Suprapubic skin (tissue), 4 donors: ENCODE results near the gene CFAP46. TPM values are rescaled to one million over a fixed set of nuclear protein-coding genes. Genes with fewer than 3 reads are reported as not detected.

ENCODE experiments used
- DNase-seq, 2 donors: peaks; one replicate each; pipeline ENCODE4 v3.0.0-alpha.2; 2019; ENCODE audit warnings: low spot score in 2 of 2
- H3K27ac ChIP-seq: fragments of 200-600 bp; sonication (generic); one replicate; pipeline ENCODE4 v1.5.1; 2019
- H3K27me3 ChIP-seq: fragments of 200-600 bp; sonication (generic); one replicate; pipeline ENCODE4 v1.5.1; 2019
- H3K36me3 ChIP-seq: fragments of 200-600 bp; sonication (generic); one replicate; pipeline ENCODE4 v1.5.1; 2019
- H3K4me1 ChIP-seq: fragments of 200-600 bp; sonication (generic); one replicate; pipeline ENCODE4 v1.5.1; 2019
- H3K4me3 ChIP-seq: fragments of 200-600 bp; sonication (generic); one replicate; pipeline ENCODE4 v1.5.1; 2019; ENCODE audit warnings: mild to moderate bottlenecking
- H3K9me3 ChIP-seq: fragments of 200-600 bp; sonication (generic); one replicate; pipeline ENCODE4 v1.5.1; 2019
- EP300 ChIP-seq: sonication (generic); formaldehyde crosslinking; IDR thresholded peaks from one replicate; pipeline ENCODE4 v1.6.1; 2017; ENCODE audit warnings: antibody characterized with exemption
- POLR2A ChIP-seq, 2 donors: fragments of 450-650 bp; IDR thresholded peaks; one replicate each; pipeline ENCODE4 v1.6.1; 2017; ENCODE audit warnings: antibody characterized with exemption in 2 of 2, mild to moderate bottlenecking in 2 of 2, moderate library complexity in 2 of 2
- POLR2AphosphoS5 ChIP-seq, 3 donors: sonication (generic); formaldehyde crosslinking; IDR thresholded peaks; one replicate each; pipeline ENCODE4 v1.6.1; 2017; ENCODE audit warnings: antibody characterized with exemption in 3 of 3
- WGBS: methylation state at CpG from one replicate; pipeline ENCODE4 v1.1.5; 2018; 5-methylcytosine and 5-hydroxymethylcytosine counted together
- total RNA-seq, 4 donors: library from RNA; depleted of rRNA; stranded (reverse); fragments of >200 nt; gene quantifications; one replicate each; pipeline ENCODE4 v1.1.0, GENCODE V29; 2016
- TF ChIP-seq, protein P1 (sequence below), 2 donors: fragments of 200-600 bp in 1 of 2; fragments of 450-650 bp in 1 of 2; sonication (generic) in 1 of 2; IDR thresholded peaks; one replicate each; pipeline ENCODE4 v1.5.1; 2016 to 2019; ENCODE audit warnings: antibody characterized with exemption in 2 of 2, mild to moderate bottlenecking in 1 of 2, moderate library complexity in 1 of 2

The CFAP46 gene
- total RNA-seq, 4 donors from 2014 or later, result 0.11 to 0.21 TPM; not detected in 2

GRCh38 chr10:132786476-132786883 is 155.9 kb downstream of the CFAP46 start:
- peaks cover 20% of the 10 kb centered on the region for H3K36me3 ChIP-seq
- WGBS, result 4% methylated on average over 31 of the region's 58 CpGs
- H3K27ac ChIP-seq, result no peak overlapping the region
- H3K9me3 ChIP-seq, result no peaks in the 10 kb centered on the region
- DNase-seq, result no peak
- peaks cover 38% of the 10 kb centered on the region for H3K4me1 ChIP-seq
- H3K4me3 ChIP-seq, result peak overlapping the region; percentile 28
- H3K27me3 ChIP-seq, result peaks cover 76% of the 10 kb centered on the region
- no peak for TF ChIP-seq POLR2AphosphoS5 (IDR thresholded peaks at IDR 0.05)
- TF ChIP-seq, protein P1, sequence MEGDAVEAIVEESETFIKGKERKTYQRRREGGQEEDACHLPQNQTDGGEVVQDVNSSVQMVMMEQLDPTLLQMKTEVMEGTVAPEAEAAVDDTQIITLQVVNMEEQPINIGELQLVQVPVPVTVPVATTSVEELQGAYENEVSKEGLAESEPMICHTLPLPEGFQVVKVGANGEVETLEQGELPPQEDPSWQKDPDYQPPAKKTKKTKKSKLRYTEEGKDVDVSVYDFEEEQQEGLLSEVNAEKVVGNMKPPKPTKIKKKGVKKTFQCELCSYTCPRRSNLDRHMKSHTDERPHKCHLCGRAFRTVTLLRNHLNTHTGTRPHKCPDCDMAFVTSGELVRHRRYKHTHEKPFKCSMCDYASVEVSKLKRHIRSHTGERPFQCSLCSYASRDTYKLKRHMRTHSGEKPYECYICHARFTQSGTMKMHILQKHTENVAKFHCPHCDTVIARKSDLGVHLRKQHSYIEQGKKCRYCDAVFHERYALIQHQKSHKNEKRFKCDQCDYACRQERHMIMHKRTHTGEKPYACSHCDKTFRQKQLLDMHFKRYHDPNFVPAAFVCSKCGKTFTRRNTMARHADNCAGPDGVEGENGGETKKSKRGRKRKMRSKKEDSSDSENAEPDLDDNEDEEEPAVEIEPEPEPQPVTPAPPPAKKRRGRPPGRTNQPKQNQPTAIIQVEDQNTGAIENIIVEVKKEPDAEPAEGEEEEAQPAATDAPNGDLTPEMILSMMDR (IDR thresholded peaks at IDR 0.05), result no peak
- TF ChIP-seq POLR2A (IDR thresholded peaks at IDR 0.05), result no peak
- no peak for TF ChIP-seq EP300

- Histone ChIP-seq H3K4me3 (peak within 1 kb of the TSS; percentile 33), H3K9me3 (no peaks in the 10 kb centered on the region), H3K4me1 (peaks cover 38% of the 10 kb centered on the region), H3K27me3 (peaks cover 70% of the 10 kb centered on the region), H3K36me3 (peaks cover 26% of the 10 kb centered on the region), H3K27ac (no peak within 1 kb of the TSS)
- 3% methylated on average over 9 of the region's 119 CpGs for WGBS
- TF ChIP-seq POLR2AphosphoS5 (IDR thresholded peaks at IDR 0.05) (no peak), POLR2A (IDR thresholded peaks at IDR 0.05) (no peak)
- DNase-seq, result no peak
These were observed 156.5 kb downstream of the CFAP46 start, which contains the start of gene NKX6-2 for GRCh38 chr10:132785723-132786475. Gene NKX6-2 (minus strand): TSS chr10:132786147. CDS start chr10:132785948, 199 bp downstream.

DNA sequence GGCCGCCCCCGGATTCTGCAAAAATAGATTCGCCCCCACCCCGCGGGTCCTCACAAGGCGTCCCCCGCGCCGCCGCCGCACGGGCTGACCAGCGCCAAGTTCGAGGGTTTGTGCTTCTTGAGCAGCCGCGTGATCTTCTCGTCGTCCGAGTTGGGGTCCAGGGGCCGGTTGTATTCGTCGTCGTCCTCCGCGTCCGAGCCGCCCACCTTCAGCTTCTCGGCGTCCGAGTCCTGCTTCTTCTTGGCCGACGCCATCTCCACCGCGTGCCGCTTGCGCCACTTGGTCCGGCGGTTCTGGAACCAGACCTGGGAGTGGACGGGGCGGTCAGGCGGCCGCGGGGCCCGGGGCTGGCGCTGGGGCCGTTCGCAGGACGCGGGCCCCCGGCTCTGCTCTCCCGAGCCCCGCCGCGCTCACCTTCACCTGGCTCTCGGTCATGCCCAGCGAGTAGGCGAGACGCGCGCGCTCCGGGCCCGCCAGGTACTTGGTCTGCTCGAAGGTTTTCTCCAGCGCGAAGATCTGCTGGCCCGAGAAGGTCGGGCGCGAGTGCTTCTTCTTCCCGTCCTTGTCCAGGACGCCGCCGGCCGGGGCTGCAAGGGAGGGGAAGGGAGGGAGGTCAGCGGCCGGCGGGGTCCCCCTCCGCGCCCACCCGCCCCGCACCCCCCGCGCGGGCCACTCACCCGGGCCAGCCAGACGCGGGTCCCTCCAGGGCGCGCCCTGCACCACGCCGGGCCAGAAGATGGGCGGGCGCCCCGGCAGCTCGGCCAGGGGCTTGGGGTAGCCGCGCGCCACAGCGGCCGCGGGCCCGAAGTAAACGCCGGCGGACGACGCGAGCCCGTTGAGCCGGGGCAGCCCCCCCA is 157.3 kb downstream of the CFAP46 start:
- Histone ChIP-seq H3K27ac (no peak overlapping the region), H3K36me3 (peaks cover 34% of the 10 kb centered on the region), H3K4me1 (peaks cover 38% of the 10 kb centered on the region), H3K9me3 (no peaks in the 10 kb centered on the region), H3K27me3 (peaks cover 63% of the 10 kb centered on the region), H3K4me3 (peak overlapping the region; percentile 33)
- no peak for DNase-seq
- WGBS, result 0% methylated on average over 6 of the region's 111 CpGs
- TF ChIP-seq POLR2A (IDR thresholded peaks at IDR 0.05) (no peak), EP300 (no peak), POLR2AphosphoS5 (IDR thresholded peaks at IDR 0.05) (no peak)
- TF ChIP-seq, protein P1 (IDR thresholded peaks at IDR 0.05), result no peak

- Histone ChIP-seq H3K27me3 (peaks cover 54% of the 10 kb centered on the region), H3K9me3 (no peaks in the 10 kb centered on the region), H3K27ac (no peak overlapping the region), H3K4me3 (no peak overlapping the region), H3K36me3 (peaks cover 36% of the 10 kb centered on the region), H3K4me1 (peaks cover 38% of the 10 kb centered on the region)
- TF ChIP-seq EP300, result no peak
- TF ChIP-seq, protein P1 (IDR thresholded peaks at IDR 0.05), result no peak
- no peak for TF ChIP-seq POLR2AphosphoS5 (IDR thresholded peaks at IDR 0.05)
- TF ChIP-seq POLR2A (IDR thresholded peaks at IDR 0.05), result no peak
- no peak for DNase-seq
- 32% methylated on average over 70 of the region's 106 CpGs for WGBS
These were observed 158.2 kb downstream of the CFAP46 start for GRCh38 chr10:132783940-132784865.
